ENCODE measurements around the gene GDF10. TPM values are rescaled to one million over a fixed set of nuclear protein-coding genes. Genes with fewer than 3 reads are reported as not detected.

Gene GDF10
- total and polyA plus RNA-seq, 10 of the 15 experiments (the other 5 are each of a cell fraction or from before 2014, with no cell fraction given), result not detected

- SMC1A ChIA-PET (ENCODE audit: uncharacterized antibody, unreplicated experiment), result no interaction called here
- BruUV-seq (replicated peaks), result no TSS peak
Measured at GRCh38 chr10:47332946-47333345, 32.9 kb downstream of the GDF10 start.

More at GRCh38 chr10:47332946-47333345, 32.9 kb downstream of the GDF10 start:
- Histone ChIP-seq H3K9ac (ENCODE audit: control insufficient read depth, insufficient read depth, low read length) (no peak overlapping the region), H3K27ac (ENCODE audit: control insufficient read depth, insufficient read depth) (no peak overlapping the region), H3K36me3 (ENCODE audit: control insufficient read depth in 2 of 2, insufficient read depth in 2 of 2, low read length in 1 of 2) (no peaks in the 10 kb centered on the region), H3K4me2 (ENCODE audit: control insufficient read depth, insufficient read depth) (no peak overlapping the region), H4K20me1 (ENCODE audit: control insufficient read depth, insufficient read depth) (no peaks in the 10 kb centered on the region), H3K4me1 (ENCODE audit: control insufficient read depth, insufficient read depth, low read length) (no peaks in the 10 kb centered on the region), H3K79me2 (ENCODE audit: control insufficient read depth, insufficient read depth, low read length) (no peaks in the 10 kb centered on the region), H2AFZ (ENCODE audit: control insufficient read depth, low read depth, low read length) (no peak overlapping the region), H3K4me3 (no peak overlapping the region), H3K27me3 (replicated peaks in 1 of 2; ENCODE audit: control insufficient read depth in 2 of 2, insufficient read depth in 2 of 2, low read length in 1 of 2) (no peaks in the 10 kb centered on the region; a peak in 3 of 4 replicates), H3K9me3 (replicated peaks; ENCODE audit: control insufficient read depth, insufficient read depth, low read length) (no peaks in the 10 kb centered on the region)
- POLR2A ChIA-PET, result no interaction called here
- no peak for DNase-seq (ENCODE audit: low read depth, low spot score)
- intact Hi-C loops (cut with micrococcal nuclease; ENCODE audit: unreplicated experiment), result no loop called here
- no peak for ATAC-seq
- TF ChIP-seq MLLT1 (IDR thresholded peaks at IDR 0.05), result no peak
- no peak for TF ChIP-seq ZNF217 (IDR thresholded peaks at IDR 0.05)
- no peak for TF ChIP-seq CHD4 (IDR thresholded peaks at IDR 0.05)
- no peak for TF ChIP-seq POU2F2 (IDR thresholded peaks at IDR 0.05; ENCODE audit: borderline replicate concordance, low read depth, low read length)
- TF ChIP-seq YY1 (IDR thresholded peaks at IDR 0.05; ENCODE audit: low read depth, low read length), result no peak
- no peak for TF ChIP-seq BCL11A (IDR thresholded peaks at IDR 0.05; ENCODE audit: low read depth, low read length)
- no peak for TF ChIP-seq TARDBP (IDR thresholded peaks at IDR 0.05; ENCODE audit: borderline replicate concordance)
- TF ChIP-seq BCL3 (IDR thresholded peaks at IDR 0.05; ENCODE audit: borderline replicate concordance, insufficient read depth, low read depth, low read length, poor library complexity, severe bottlenecking), result no peak
- CTCF ChIA-PET, result interaction anchor here (1.3 to 2.9 kb wide), 2 partner anchors 285 to 307 kb away, joined by 6 to 7 read pairs; no protein-coding TSS in a partner anchor
- FAIRE-seq, result no peak
- 6% methylated on average over 3 of the region's 3 CpGs for WGBS (ENCODE audit: insufficient coverage, insufficient replicate concordance, low lambda C conversion rate, missing lambda C conversion rate)
- in situ Hi-C loops (cut with MboI), result no loop called here
- RAD21 ChIA-PET (ENCODE audit: unreplicated experiment), result no interaction called here
